Peyer's patch (tissue), 4 donors: ENCODE measurements around the gene NEDD4L.

ENCODE experiments used
- CTCF ChIP-seq, 6 experiments: fragments of 450-650 bp in 4 of 6; fragments of 200-600 bp in 2 of 6; sonication (generic) in 1 of 6; IDR thresholded peaks; one replicate each; pipeline ENCODE4 v1.5.1; 2017 to 2019; ENCODE audit warnings: antibody characterized with exemption in 6 of 6, mild to moderate bottlenecking in 3 of 6, moderate library complexity in 1 of 6
- POLR2A ChIP-seq, 2 donors: fragments of 450-650 bp; IDR thresholded peaks; one replicate each; pipeline ENCODE4 v1.5.1; 2017; ENCODE audit warnings: antibody characterized with exemption in 2 of 2, mild to moderate bottlenecking in 2 of 2, moderate library complexity in 2 of 2

DNA sequence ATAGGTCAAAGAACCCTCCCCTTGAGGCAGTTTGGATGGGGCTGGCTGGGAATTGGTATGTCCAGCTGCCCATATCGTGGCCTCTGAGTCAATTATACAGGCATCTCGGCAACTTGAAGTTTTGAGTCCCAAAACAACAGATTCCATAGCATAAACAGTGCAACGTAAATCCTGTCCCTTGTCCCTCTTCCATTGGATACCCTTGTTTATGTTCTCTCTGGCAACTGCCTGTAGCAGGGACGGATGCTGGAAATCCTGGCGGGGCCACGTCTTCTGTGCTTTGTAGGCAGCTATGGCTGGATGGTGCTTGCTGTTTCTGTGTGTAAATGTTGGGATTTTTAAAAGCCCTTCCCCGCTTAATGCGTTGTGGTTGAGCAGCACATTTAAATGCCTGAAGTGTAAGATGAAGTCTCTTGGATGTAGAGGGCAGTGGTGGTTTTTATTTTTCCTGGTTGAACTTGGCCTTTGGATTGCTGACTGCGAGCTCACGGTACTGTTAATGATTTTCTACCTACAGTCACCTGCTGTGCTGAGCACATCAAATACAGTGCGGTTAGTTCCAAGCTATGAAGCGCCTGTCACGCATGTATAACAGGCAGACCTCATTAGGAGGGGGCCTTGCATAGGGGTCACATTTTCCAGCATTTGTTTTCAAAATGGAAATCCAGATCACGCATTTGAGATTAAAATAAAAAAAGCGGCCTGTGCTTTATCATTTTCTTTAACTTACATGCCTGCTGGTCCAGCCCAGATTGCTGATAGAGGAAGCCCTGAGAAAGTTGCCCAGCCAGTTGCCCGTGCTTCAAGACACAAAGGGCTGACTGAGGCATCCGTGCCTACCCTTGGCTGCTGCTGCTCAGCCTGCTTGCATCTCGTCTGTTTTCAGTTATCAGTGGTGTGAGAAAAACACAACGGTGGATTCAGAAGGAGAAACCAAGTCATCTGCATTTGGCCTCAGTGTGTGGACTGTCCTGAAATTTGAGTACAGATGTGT lies 84.7 kb downstream of the NEDD4L start:
- peak in 1 of 2 donors; percentile 21 for TF ChIP-seq POLR2A (IDR thresholded peaks at IDR 0.05)
- peak in 3 of 6 experiments; percentile 13 to 38 (median 18) for TF ChIP-seq CTCF (IDR thresholded peaks at IDR 0.05)
